Amniotic epithelial cell (primary cell): ENCODE data around the gene BUB1B.

ENCODE experiments used
- DNase-seq: peaks from one replicate; pipeline ENCODE4 v3.0.0-alpha.2; 2010; ENCODE audit warnings: low read depth

The BUB1B gene

DNA sequence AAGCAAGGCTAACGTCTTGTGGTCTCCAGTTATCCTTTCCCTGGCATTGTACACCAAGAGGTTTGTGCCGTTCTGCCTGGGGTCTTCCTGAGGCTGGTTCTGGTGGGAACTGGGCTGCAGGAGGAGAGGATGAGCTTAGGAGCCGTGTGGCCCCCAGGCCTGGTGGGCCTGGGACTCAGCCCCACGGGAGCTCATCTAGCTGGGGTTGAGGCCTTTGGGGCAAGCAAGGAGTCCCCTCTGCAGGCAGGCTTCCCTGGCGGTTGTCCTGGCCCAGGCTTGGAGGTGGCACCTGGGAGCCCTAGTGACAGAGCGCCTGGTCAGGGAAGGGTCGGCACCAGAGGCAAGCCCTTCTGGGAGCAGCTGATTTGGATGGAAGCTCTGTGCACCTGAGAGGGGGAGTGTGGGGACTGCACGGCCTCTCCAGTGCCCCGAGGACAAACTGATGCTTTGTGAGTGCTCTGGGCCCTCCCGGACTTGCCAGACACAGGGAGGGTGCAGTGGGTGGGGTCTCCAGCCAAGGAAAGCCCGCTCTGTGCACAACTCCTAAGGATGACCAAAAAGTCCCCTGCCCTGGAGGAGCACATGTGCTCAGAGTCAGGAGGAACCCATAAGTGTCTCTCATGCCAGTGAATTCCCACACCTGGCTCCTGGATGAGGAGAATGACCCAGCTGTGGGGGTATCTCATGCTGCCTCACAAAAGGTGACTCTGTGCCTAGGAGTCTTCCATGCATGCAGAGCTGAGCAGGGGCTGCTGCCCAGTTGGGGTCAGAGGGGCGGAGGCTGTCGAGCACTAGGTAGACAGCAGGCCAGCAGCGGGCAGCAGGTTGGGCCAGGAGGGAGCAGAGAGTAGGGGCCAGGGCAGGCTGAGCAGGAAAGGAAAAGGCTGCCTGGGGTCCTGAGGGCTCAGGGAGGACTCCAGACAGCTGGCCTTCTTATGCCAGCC, 80.7 kb downstream of the BUB1B start:
- DNase-seq = no peak

DNA sequence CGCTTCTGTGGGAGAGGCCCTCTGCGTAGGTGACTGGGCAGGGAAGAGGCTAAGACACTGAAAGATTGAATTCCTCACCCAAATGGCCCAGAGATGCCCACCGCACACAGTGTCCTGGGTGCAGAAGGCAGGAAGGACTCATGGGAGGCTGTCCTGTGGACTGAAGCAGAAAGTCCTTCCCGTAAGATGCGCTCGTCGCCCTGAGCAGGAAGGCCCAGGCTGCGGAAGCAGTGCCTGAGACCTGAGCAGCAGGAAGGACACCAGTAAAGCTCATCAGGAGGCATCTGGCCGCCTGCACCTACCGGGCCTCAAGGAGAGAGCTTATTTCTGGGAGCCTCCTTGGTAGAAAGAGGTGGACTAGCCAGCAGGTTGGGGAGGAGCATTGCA, 81.3 kb downstream of the BUB1B start:
- DNase-seq = no peak

DNA sequence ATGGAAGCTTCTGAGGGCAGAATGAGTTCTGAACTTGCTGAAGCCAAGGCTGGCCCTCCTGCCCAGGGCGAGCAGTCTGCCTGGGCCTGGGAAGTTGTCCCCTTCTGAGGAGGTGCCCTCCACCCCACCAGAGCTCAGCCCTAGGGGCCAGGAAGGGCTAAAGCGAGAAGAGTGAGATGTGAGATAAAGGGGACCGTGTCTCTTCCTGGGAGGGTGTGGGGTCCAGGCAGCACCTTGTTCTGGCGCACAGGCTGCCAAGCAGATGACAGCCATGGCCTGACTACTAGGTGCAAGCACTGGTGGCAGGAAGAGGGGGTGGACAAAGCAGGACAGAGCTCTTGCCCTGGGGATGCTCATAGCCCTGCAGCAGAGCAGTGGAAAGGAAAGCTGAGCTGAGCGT, 81.7 kb downstream of the BUB1B start:
- DNase-seq = no peak

DNA sequence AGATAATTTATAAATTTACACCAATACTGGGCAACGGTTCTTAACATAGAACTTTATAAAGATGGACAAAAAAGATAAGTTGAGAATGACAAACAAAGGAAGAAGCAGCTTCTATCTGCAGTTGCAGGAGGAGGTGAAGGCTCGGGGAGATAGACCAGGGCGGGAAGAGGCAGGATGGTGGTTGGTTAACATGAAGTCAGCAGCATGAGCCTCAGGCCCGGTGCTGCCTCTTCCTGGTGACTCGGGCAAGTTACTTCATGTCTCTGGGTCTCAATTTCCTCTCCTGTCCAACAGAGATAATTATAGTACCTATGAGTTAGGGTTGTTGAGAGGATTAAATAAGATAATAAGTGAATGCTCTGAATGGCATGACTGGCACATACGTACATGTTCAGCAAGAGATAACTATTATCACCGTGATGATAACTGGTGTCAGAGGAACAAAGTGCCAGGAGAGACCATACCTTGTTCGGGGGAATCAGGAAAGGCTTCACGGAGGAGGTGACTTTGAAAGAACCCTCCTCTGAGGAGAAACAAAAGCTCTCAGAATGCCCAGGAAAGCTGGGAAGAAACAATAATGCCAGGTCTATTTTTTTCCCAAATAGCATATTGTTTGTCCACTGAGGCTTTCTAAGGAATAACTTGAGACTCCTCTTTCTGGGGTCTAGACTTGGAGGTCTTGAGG, 82.4 kb downstream of the BUB1B start:
- no peak for DNase-seq

DNA sequence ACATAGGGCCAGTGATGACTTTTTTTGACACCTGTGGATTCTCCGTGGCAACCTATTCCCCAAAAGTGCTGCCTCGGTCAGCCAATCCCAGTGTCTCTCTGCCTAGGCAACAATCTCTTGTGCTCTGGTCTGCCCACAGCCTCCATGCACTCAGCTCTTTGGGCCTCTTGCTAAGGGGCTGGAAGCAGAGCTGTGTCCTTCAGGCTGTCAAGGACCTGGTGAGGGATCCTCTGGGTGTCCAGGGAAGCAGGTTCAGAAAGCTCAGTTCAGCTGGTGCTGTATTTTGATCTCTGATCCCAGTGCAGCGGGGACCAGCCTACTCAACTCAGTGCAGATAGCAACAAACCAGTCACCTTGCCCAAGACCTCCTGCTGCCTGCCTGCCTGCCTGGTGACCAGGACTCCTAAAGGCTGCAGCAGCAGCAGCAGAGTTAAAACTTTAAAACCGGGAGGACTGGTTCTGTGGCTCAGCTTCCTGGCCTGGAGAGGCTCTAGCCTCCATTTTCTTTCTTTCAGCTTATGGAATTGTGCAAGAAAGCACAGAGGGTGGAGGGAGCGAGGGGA, 84.2 kb downstream of the BUB1B start:
- no peak for DNase-seq

DNA sequence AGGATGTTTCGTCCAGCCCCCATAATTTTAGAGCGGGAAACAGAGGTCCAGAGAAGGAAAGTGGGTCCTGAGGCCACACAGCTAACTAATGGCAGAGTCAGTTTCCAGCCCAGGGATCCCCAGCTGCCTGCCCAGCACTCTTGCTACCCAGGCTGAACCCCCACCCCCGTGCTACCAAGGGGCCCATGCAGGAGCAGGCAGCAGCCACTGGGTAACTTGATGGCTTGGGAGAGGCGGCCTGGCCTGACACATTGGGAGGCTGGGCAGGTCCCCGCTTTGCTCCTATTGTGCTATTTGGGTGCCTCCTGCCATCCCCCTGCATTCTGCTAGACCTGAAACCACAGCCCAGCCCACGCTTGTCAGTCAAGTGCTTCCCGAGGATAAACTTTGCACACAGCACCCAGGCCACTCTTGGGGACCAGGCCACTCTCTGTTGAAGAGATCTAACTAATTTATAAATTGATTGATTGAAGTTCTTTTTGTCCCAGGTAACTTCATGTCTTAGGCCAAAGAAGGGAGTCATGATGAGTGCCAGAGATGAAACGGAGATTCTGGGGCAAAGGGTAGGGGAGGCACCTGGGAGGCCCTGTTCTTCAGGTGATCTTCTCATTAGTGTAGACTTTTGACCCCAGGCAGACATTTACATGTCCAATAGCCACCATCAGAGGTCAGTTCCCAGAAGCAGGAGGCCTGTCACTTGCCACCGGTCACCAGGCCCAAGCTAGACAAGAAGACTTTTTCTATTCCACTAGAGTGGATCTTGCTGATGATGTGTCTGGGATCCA, 85.0 kb downstream of the BUB1B start:
- no peak for DNase-seq

DNA sequence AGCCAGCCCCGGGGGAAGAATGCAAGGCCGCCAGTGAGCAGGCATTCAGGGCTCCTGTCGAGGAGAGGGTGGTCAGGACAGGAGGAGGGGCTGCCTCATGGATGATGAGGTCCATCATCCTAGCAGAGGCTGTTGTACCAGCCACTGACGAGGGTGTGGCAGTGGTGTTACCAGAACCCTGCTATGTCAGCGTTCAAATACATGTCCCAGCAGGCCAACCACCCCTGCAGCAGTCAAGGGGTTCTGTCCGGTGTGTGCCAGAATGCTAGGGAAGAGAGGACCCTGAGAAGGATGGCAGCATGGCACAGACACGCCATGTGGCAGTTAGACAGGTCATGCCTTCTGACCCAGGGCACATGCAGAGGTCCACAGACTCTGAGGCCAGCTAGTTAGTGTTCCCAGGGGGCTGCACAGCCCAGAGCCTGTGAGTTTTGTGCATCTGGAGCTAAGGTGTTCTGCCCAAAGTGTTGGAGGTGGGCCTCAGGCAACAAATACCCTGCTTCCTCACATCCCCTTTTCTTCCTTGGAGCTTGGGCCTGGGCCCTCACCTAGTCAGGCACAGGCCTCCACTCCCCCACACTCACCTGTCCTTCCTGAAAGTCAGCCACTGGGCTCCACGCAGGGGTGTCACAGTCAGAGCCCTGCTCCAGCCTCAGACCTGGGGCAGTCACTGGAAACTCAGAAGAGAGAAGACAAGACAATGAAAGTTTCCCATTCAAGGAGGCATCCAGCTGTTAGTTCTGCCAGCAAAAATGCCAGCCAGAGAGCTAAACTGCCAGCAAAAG, 85.8 kb downstream of the BUB1B start:
- DNase-seq = no peak

DNA sequence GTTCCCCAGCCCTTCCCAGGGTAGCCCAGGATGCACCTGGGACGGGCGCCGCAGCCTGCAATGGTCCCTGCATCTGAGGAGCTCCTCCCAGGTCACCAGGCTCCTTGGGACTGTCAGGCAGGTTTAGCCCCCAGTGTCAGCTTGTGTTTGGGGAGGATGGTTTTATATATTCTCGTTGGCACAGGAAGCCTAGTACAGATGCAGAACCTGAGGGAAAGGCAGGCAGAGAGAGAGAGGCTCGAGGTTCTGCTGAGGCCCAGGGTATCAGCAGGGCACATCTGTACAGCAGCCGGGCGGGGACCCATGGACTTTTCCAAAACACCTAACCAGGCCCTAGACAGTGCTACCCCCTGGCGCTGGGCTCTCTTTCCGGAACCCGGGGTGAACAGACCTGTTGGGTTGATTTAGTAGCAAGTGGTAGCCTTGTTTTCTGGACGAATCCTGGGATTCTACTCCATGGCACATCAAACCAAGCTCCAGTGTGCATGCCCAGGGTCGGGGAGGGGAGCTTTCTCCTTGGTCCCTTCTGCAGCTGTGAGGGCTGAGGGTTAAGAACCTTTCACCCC, 86.6 kb downstream of the BUB1B start:
- DNase-seq = no peak

DNA sequence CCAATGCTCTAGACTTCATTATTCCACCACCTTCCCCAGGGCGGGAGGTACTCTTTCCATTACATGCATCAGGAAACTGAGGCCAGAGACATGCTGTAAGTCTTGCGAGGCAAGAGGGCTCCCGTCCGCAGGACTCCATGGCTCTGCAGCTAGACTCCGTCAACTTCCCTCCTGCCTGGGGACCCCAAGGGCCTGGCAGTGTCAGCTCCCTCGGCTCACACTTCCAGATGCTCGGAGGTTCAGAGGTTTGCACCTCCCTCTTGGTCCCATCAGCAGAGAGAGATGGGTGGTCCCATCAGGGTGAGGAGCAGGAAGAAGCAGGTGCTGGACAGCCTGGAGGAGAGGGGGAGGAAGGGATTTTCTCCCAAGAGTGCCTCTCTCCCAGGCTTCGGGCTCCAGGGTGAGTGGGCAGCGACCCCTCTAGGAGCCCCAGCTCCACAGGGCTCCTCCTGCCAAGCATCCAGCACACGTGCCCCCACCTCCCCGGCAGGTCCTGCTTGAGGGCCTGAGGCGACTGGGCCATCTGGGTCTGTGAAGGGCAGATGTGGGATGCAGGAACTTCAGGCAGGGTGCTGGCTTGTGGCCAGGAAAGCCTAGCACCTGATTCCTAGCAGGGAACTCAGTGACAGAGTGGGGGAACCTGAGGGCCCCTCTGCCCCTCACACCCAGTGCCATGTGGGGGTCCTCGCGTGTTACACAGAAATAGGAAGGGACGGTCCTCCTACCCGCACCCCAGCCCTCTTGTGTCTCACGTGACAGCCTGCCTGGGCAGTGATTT, 87.3 kb downstream of the BUB1B start:
- DNase-seq = no peak

DNA sequence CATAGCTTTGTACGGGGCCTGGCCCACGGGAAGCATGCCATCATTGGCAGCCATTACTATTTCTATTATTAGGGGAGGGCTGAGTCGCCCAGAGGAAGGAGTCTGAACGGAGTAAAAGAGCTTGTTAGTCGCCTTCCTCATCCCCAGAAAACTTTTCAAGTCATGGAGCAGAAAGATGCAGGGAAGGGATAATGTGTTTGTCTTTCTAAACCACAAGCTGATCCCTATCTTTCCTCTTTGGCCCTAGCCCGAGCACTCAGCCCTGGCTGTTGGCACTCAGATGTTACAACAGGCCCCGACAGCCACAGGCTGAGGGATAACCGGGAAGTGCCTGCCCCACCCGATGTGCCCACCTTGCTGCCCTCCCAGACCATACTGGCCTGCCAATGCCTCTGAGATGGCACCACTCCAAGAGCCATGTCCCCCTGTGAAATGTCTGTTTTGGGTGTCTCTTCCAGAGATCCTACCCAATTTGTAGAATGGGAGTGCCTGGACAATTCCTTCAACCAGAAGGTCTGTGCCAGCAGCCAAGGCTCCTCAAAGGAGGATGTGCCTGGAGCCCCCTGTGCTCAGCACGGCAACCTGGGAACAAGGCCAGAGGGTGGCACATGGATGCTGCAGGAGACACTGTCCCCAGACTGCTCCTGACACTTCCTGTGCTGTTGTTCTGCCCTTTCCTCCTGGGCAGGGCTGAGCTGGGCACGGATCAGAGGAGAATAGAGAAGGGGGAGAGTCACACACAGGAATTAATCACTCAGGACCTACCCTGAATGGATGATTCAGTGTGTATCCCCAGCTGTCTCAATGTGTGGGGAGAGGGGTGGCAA, 88.8 kb downstream of the BUB1B start:
- DNase-seq = peak; percentile 49

DNA sequence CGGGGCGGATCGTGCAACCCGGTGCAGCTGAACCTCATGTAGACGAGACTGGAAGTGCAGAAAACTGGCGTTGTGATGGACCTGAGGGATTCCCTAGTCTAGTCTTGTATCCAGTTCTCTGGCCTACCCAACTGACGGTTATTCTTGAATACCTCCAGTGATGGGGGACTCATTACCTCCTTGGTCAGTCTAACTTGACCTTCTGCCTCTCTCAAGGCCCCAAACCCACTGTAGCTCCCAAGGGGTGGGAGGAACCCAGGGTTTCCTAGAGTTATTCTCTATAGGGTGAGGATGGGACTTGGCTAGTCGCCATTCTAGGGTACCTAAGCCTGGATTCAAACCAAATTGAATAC, 89.4 kb downstream of the BUB1B start:
- no peak for DNase-seq

DNA sequence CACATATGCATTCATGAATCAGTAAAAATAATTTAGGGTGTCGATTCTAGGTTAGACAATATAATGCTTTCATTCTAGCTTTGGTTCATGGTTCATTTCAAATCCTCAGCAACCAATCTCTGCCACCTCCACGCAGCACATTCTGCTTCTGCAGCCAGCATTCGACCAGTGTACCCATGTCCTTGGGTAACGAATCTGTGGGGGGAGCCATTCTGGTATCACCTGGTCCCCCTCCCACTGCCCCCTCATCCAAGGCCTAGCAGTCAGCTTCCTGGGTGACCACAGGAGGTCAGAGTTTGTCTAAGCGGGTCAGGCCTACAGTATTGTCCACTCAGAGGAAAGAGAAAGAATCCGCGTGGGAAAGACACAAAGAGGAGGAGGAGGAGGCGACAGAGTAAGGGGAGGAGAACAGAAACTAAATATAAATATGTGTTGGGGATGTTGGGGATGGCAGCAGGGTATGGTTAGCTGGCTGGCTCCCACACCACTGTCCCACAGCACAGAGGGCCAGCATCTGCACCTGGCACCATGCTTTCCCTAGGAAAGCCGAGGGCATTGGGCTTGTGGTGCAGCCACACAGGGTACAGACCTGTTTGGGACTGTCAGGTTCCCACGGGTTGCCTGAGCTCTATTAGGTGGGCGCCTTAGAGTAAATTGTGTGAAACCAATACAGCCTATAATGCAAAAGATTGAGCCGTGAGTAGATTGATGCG, 90.1 kb downstream of the BUB1B start:
- DNase-seq = no peak

DNA sequence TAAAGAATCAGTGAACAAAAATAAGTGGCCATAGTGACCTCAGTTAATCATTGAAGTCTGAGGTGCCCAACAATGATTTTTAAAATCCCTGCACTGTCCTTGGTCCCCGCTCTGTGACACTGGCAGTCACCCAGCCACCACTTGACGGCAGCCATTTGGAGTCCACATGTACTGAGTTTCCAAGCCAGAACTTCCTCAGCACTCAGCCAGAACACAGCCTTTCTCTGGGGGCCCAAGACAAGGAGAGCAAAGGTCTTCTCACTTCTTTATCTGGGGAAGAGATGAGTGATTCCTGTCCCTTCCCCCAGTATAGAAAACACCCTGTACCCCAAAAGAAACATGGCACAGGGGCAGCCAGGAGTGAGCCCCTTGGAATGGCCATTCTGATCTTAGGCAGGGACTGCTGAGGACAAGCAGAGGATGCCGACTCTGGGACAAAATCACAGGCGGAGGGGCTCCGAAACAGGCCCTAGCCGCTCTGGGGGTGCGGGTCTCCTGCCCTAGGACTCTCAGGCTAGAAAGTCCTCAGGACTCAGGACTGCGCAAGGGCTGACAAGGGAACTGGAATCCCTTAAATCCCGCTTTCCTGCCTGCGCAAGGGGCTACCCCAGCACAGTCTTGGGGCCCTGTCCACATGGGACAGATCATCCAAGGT, 90.7 kb downstream of the BUB1B start:
- DNase-seq = no peak

DNA sequence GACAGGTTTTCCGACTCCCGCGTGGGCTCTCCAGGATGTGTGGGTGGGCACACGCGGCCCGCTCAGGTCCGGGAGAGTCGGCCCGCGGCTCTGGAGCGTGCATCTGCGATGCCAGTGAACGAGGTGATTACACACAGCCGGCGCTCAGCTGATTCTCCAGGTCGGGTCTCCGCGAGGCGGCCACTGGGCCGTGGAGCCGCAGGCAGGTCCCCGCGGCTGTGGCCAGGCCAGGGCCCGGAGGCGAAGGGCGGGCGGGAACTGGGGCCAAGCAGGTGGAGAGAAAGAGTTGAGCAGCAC, 91.2 kb downstream of the BUB1B start:
- no peak for DNase-seq

DNA sequence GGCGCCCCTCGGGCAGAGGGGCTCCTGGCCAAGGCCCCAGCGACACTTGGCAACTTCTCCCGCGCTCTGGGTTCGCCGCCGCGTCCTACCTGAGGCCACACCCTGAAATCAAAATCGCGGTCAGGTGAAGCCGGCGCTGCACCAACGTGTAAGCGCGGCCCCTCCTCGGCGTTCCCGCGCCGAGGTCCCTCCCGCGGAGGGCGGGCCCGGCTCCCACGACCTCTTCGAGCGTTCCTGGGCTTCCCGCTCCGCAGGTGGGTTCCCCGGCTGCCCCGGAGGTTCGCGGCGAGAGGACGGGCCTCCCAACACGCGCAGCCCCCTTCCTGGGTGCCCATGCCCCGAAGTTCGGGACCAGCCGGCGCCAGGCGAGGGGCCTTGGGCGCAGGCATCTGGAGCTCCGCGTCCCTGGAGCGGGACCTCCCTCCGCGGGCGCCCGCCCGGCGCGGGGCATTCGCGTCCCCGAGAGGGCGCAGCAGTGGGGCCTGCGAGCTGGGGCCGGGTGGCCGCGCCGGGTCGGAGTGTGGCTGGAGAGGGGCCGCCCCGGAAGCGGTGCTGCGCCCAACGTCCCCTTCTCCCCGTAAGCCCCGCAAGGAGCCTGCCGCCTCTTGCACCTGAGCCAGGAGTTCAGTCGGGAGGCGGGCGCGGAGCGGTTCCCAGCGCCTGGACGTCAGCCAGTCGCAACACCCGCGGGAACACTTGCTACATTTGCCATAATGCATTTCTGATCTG, 91.7 kb downstream of the BUB1B start:
- no peak for DNase-seq

DNA sequence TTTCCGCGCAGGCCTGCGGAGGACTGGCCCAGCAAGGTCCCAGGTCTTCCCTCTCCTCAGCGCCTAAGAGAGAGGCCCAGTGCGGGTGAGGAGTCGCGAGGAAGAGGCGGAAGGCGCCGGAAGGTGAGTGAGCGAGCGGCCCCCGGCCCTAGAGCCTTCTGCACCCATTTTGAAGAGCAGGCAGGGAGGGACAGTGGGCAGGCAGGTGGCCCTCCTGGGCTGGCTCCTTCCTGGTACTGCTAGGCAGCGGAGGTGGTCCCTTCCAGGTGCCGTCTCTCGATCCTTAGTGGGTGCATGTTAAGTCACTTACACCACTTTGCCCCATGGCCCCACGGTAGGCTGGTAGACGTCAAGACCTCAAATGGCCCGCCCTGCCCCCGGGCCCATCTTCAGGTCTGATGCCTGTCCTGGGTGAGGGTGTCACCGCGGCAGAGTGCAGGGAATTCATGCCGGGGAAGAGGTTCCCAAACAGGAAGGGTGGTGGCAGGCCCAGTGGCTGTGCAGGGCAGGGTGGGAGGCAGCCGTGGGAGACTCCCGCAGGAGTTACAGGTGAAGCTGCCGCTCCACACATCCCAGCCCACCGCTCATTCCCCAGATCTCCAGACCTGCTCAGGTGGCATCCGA, 92.4 kb downstream of the BUB1B start:
- no peak for DNase-seq

DNA sequence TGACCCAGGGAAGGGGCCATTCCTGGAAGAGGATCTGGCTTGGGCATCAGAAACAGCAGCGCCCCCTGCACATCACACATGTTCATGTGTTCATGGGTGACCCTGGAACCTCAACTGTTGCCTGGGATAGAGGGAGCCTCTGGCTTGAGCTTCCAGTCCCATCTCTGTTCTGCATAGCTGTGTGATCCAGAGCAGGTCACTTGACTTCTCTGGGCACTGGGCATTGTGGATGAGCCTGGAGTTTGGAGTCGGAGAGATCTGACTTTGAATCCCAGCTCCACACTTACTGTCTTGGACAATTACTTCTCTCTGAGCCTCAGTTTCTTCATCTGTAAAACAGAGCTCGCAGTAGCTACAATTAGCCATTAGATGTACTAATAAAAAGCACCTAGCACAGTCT, 93.6 kb downstream of the BUB1B start:
- DNase-seq = no peak

DNA sequence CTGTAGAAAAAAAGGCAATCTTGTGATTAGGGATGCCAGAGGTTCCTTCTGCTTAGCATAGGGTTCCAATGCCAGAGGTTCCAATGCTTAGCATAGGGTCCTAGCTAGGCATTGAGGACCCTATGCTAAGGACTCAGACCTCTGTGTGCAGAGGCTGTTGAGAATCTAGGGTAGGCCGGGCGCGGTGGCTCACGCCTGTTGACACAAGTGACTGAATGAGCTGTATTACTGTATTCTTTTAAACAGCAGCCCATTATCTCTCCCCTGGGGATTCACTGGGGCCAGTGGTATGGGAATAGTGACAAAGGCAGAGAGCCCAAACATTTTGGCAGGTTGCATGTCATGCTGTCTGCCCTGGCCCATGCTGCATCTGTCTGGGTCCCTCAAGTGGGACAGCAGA, 94.2 kb downstream of the BUB1B start:
- no peak for DNase-seq
